Stimulated activated CD8-positive, alpha-beta memory T cell treated with anti-CD3 and anti-CD28 coated beads, Interleukin-12 subunit alpha, Interleukin-12 subunit beta, amount 100 ng/mL, for 24 hours (primary cell): ENCODE results near the gene MYOG.

Experiments
- DNase-seq: peaks from one replicate; pipeline ENCODE4 v3.0.0-alpha.2; 2020; ENCODE audit errors: extremely low read depth

MYOG gene

GRCh38 chr1:203117611-203118575 lies 32.1 kb upstream of the MYOG start:
- DNase-seq, result no peak

GRCh38 chr1:203116091-203116820 lies 30.4 kb upstream of the MYOG start:
- DNase-seq, result no peak

DNA sequence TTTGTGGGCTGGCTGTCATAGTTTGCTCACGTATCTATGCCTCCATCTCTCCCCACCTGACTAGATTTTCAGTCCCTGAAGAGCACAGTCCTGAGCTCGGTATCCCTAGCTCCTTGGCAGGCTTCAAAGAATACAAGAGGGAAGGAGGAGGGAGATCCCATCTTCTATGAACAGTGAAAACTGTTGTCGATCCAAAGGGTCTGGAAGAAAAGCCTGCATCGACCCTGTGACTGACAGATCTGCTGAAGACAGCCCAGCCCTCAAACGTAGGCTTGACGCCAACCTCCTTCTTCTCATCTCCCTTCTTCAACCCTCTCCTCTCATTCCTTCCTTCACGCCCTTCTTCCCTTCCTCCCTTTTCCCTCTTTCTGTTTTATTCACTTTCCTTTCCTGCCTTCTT lies 28.4 kb upstream of the MYOG start:
- no peak for DNase-seq

- DNase-seq, result no peak
Measured at GRCh38 chr1:203113308-203113707, 27.5 kb upstream of the MYOG start.

GRCh38 chr1:203112475-203112874 lies 26.7 kb upstream of the MYOG start:
- DNase-seq, result no peak

DNA sequence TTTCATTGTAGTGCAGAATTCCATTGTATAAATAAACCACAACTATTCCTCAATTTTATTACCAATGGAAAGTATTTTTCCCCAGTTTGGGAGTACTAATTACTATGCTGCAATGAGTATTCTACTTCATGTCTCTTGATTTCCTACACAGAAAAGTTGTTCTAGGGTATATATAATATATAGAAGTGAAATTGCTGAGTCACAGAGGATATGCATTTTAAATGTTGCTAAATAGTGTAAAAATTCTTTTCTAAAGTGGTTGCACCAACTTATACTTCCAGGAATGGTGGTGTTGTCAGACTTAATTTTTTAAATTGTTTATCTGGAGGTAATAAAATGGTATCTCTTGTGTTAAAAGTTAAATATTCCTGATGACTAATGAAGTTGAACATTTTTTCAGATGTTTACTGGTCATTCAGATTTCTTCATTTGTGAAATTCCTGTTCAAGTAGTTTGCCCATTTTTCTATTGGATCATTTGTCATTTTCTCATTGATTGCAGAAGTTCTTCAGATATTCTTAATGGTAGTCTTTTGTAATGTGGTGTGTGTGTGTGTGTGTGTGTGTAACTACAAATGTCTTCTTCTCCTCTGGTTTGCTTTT lies 19.1 kb upstream of the MYOG start:
- no peak for DNase-seq

GRCh38 chr1:203103829-203104495 lies 18.1 kb upstream of the MYOG start:
- no peak for DNase-seq

DNA sequence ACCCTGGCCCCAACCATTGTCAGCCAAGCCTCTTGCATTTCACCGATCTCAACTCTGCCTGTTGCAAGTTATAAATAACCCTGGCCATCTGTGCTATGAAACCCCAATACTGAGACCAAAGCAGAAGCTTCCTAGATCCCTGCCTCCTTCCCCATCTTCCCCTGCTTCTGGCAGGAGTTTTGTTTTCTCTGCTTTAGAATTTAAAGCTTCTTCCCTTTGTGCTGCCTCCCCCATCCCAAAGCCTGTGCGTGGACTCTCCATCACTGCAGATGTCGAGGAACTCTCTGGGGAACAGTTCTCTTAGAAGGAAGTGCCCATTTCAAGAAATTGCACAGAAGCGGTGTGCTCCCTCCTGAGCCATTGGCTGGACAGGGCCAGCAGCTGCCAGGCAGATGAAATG lies 17.4 kb upstream of the MYOG start:
- DNase-seq, result no peak

DNA sequence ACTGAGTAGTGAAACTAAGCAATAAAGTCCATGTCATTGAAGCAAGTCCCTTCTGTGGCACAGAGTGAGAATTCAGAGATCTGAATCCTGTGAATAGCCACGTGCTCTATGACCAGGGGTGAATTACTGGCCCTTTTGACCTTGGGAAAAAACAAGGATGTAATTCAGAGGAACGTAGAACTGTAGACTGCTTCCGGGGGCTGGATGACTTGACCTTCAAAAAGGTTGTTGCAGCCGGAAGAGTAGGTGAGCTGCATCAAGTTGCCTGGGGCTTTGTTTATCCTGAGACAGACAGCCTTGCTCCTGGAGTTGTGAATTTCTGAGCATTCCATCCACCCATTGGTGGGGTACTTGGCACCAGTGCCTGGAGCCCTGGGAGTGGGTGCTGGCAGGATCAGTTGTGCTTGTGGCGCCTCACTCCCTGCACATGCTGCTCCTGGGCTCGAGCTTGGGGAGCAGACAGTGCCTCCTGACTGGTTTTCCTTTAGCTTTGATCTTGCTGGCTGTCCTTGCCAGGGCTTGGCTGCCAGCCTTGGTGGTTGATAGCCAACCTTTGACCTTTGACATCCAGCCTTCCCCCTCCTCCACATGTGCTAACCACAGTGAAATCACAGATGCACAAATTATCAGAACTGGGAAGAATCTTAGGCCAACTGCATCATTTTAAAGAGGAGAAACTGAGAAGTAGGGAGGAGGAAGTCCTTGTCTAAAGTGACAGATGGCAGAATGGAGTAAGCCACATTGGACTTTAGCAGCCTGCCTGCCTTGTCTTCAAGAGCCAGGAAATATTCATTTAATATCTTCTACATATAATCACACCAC lies 16.2 kb upstream of the MYOG start:
- no peak for DNase-seq

DNA sequence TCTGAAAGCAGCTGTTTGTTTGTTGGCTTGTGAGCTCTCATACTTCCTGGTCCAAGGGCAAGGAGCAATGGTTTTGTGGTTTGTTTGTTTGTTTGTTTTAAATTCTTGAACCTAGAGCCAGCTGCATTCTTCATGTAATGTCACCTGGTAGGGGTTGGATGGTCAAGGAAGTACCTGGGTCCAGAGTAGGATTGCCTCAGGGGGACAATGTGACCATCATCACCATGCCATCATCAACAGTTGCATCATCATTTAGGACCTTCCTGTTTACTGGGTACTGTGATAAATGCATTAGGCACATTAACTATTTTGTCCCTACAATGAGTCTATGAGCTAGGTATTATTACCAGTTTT lies 14.7 kb upstream of the MYOG start:
- no peak for DNase-seq

- DNase-seq, result no peak
Measured at GRCh38 chr1:203099805-203100515, 14.1 kb upstream of the MYOG start.

DNA sequence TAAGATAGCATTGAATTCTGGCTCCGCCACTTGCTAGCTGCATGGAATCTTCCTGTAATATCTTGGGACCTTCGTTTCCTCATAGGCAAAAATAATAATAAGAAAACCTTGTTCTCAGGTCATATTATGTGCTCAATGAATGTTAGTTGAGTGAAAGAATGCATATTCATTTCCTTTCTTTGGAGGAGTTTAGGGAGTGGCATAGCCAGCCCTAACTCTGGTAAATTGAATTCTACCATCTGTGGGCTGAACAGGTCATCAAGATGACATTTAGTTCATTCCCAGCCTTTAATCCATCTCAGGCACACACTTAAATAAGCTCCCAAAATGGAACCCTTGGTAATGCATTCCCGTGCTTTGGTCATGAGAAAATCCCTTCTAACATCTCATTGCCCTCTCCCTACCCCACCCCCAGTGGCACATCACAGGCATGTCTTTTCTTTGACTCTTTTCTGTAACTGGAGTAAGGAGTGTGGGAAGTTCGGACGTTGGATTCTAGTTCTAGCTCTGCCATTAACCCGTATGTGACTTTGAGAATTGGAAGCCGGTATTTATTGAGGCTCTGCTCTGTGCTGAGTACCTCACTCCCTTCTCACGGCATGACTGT lies 13.2 kb upstream of the MYOG start:
- no peak for DNase-seq

- DNase-seq, result no peak
Measured at GRCh38 chr1:203098445-203098844, 12.6 kb upstream of the MYOG start.

- DNase-seq, result no peak
Measured at GRCh38 chr1:203097001-203097400, 11.2 kb upstream of the MYOG start.

- no peak for DNase-seq
Measured at GRCh38 chr1:203096566-203096965, 10.8 kb upstream of the MYOG start.

GRCh38 chr1:203095061-203095690 lies 9.4 kb upstream of the MYOG start:
- no peak for DNase-seq

- no peak for DNase-seq
Measured at GRCh38 chr1:203093754-203094410, 8.1 kb upstream of the MYOG start.

DNA sequence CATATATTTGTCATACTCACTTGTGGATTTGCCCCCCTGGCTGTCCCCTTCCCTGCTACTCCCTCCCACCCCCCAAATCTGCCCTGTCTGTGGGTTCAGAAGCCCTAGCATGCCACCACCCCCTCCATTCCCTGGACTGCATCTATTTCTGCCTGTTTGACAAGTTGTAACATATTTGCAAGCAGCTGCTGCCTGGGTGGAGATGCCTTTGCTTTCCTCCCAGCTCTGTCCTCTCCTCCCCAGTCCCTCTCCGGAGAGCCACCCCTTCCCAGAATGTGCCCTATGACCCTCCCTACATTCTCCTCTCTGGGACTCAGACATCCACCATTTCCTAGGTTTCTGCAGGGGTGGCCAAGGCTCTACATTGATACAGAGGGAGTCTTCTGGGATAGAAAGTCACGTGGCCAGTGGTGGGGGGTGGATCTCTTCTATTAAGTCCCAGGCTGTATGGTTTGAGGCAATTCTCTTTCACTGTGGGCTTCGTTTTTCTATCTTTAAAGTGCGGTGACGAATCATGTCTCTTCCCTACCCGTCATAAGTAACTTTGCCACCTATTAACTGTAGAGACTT lies 6.0 kb upstream of the MYOG start:
- no peak for DNase-seq

GRCh38 chr1:203091199-203091477 lies 5.3 kb upstream of the MYOG start:
- DNase-seq, result no peak
